Activated T-helper 17 cell treated with anti-CD3 and anti-CD28 coated beads, Interleukin-2, amount 50 U/mL, for 72 hours (primary cell): ENCODE data around the gene PHLDA3. TPM values are rescaled to one million over a fixed set of nuclear protein-coding genes. Genes with fewer than 3 reads are reported as not detected.

Experiments
- ATAC-seq: fragments of 150-1000 bp; cut with Tn5 transposase; replicated peaks from 2 replicates; pipeline ENCODE4 v1.10.0; 2021; ENCODE audit warnings: mild to moderate bottlenecking, moderate library complexity
- H3K27ac Mint-ChIP-seq: one replicate; pipeline ENCODE4 v1.8.0; 2022; ENCODE audit warnings: mixed read lengths
- H3K27me3 Mint-ChIP-seq: one replicate; pipeline ENCODE4 v1.8.0; 2022; ENCODE audit warnings: mixed read lengths
- H3K36me3 Mint-ChIP-seq: one replicate; pipeline ENCODE4 v1.8.0; 2022; ENCODE audit warnings: low read depth, mild to moderate bottlenecking, mixed read lengths
- H3K4me1 Mint-ChIP-seq: one replicate; pipeline ENCODE4 v1.8.0; 2022; ENCODE audit warnings: mixed read lengths
- H3K4me3 Mint-ChIP-seq: one replicate; pipeline ENCODE4 v1.8.0; 2022; ENCODE audit warnings: mild to moderate bottlenecking, mixed read lengths
- H3K9me3 Mint-ChIP-seq: one replicate; pipeline ENCODE4 v1.8.0; 2022; ENCODE audit warnings: mixed read lengths
- total RNA-seq, 2 donors: library from RNA; stranded (reverse); gene quantifications; one replicate each; pipeline ENCODE4 v1.2.3, GENCODE V29; 2022

The PHLDA3 gene
- total RNA-seq: 10 to 100 TPM in 1 of 2 donors, 1 to 10 TPM in 1; 9.4 to 21.0 TPM

GRCh38 chr1:201468844-201469644, at the start of gene PHLDA3:
PHLDA3 (minus strand) TSS chr1:201469188; CDS start chr1:201468786, 402 bp downstream.
- Mint-ChIP-seq H3K27me3 (peaks cover 29% of the 10 kb centered on the region), H3K9me3 (no peaks in the 10 kb centered on the region), H3K4me1 (no peaks in the 10 kb centered on the region), H3K4me3 (peak within 1 kb of the TSS; percentile 73), H3K27ac (no peak within 1 kb of the TSS), H3K36me3 (no peaks in the 10 kb centered on the region)
- peak; percentile 90 for ATAC-seq

GRCh38 chr1:201518071-201518470, 49.1 kb upstream of the PHLDA3 start:
- H3K27me3 Mint-ChIP-seq: no peaks in the 10 kb centered on the region
- no peak for ATAC-seq
- no peak overlapping the region for H3K27ac Mint-ChIP-seq

GRCh38 chr1:201517631-201518030, 48.6 kb upstream of the PHLDA3 start:
- Mint-ChIP-seq H3K4me3 (no peak overlapping the region), H3K27me3 (no peaks in the 10 kb centered on the region), H3K4me1 (peaks cover 4% of the 10 kb centered on the region), H3K9me3 (no peaks in the 10 kb centered on the region), H3K27ac (no peak overlapping the region), H3K36me3 (peaks cover 22% of the 10 kb centered on the region)
- ATAC-seq: no peak

More at GRCh38 chr1:201518071-201518470, 49.1 kb upstream of the PHLDA3 start:
- Mint-ChIP-seq H3K9me3 (no peaks in the 10 kb centered on the region), H3K4me1 (peaks cover 4% of the 10 kb centered on the region), H3K36me3 (peaks cover 22% of the 10 kb centered on the region), H3K4me3 (no peak overlapping the region)

- no peak overlapping the region for H3K4me3 Mint-ChIP-seq
- ATAC-seq: no peak
- peaks cover 12% of the 10 kb centered on the region for H3K36me3 Mint-ChIP-seq
- no peaks in the 10 kb centered on the region for H3K27me3 Mint-ChIP-seq
- no peaks in the 10 kb centered on the region for H3K9me3 Mint-ChIP-seq
- H3K27ac Mint-ChIP-seq: no peak overlapping the region
- peaks cover 4% of the 10 kb centered on the region for H3K4me1 Mint-ChIP-seq
These were observed 47.6 kb upstream of the PHLDA3 start for GRCh38 chr1:201516511-201517127.

- H3K27ac Mint-ChIP-seq: no peak overlapping the region
- peaks cover 6% of the 10 kb centered on the region for H3K36me3 Mint-ChIP-seq
- H3K4me3 Mint-ChIP-seq: no peak overlapping the region
- H3K9me3 Mint-ChIP-seq: no peaks in the 10 kb centered on the region
- peak; percentile 50 for ATAC-seq
- peaks cover 4% of the 10 kb centered on the region for H3K4me1 Mint-ChIP-seq
- no peaks in the 10 kb centered on the region for H3K27me3 Mint-ChIP-seq
These were observed 46.9 kb upstream of the PHLDA3 start for GRCh38 chr1:201515895-201516294.

GRCh38 chr1:201515062-201515750, 46.2 kb upstream of the PHLDA3 start:
- H3K27me3 Mint-ChIP-seq: no peaks in the 10 kb centered on the region
- ATAC-seq: no peak
- no peaks in the 10 kb centered on the region for H3K9me3 Mint-ChIP-seq

GRCh38 chr1:201514466-201514865, 45.5 kb upstream of the PHLDA3 start:
- Mint-ChIP-seq H3K27ac (peak overlapping the region; percentile 7), H3K9me3 (no peaks in the 10 kb centered on the region)

More at GRCh38 chr1:201515062-201515750, 46.2 kb upstream of the PHLDA3 start:
- Mint-ChIP-seq H3K4me3 (no peak overlapping the region), H3K36me3 (peaks cover 2% of the 10 kb centered on the region), H3K27ac (peak overlapping the region; percentile 7), H3K4me1 (peaks cover 4% of the 10 kb centered on the region)

GRCh38 chr1:201513498-201514243, 44.7 kb upstream of the PHLDA3 start:
- H3K36me3 Mint-ChIP-seq: no peaks in the 10 kb centered on the region
- no peak overlapping the region for H3K27ac Mint-ChIP-seq
- H3K9me3 Mint-ChIP-seq: no peaks in the 10 kb centered on the region
- no peaks in the 10 kb centered on the region for H3K27me3 Mint-ChIP-seq
- no peak overlapping the region for H3K4me3 Mint-ChIP-seq
- no peak for ATAC-seq
- peaks cover 4% of the 10 kb centered on the region for H3K4me1 Mint-ChIP-seq

More at GRCh38 chr1:201514466-201514865, 45.5 kb upstream of the PHLDA3 start:
- Mint-ChIP-seq H3K27me3 (no peaks in the 10 kb centered on the region), H3K4me1 (peaks cover 4% of the 10 kb centered on the region), H3K4me3 (no peak overlapping the region), H3K36me3 (no peaks in the 10 kb centered on the region)
- no peak for ATAC-seq

GRCh38 chr1:201511941-201512539, 43.1 kb upstream of the PHLDA3 start:
- Mint-ChIP-seq H3K27me3 (no peaks in the 10 kb centered on the region), H3K36me3 (no peaks in the 10 kb centered on the region), H3K27ac (no peak overlapping the region), H3K4me1 (peaks cover 4% of the 10 kb centered on the region), H3K4me3 (no peak overlapping the region), H3K9me3 (no peaks in the 10 kb centered on the region)
- ATAC-seq: no peak

GRCh38 chr1:201511396-201511940, 42.5 kb upstream of the PHLDA3 start:
- H3K36me3 Mint-ChIP-seq: no peaks in the 10 kb centered on the region
- H3K27ac Mint-ChIP-seq: no peak overlapping the region
- ATAC-seq: no peak

GRCh38 chr1:201510734-201511133, 41.7 kb upstream of the PHLDA3 start:
- H3K9me3 Mint-ChIP-seq: no peaks in the 10 kb centered on the region
- no peak for ATAC-seq
- H3K4me1 Mint-ChIP-seq: peaks cover 4% of the 10 kb centered on the region
- H3K36me3 Mint-ChIP-seq: no peaks in the 10 kb centered on the region
- no peaks in the 10 kb centered on the region for H3K27me3 Mint-ChIP-seq
- no peak overlapping the region for H3K27ac Mint-ChIP-seq
- no peak overlapping the region for H3K4me3 Mint-ChIP-seq

More at GRCh38 chr1:201511396-201511940, 42.5 kb upstream of the PHLDA3 start:
- no peaks in the 10 kb centered on the region for H3K9me3 Mint-ChIP-seq
- peaks cover 4% of the 10 kb centered on the region for H3K4me1 Mint-ChIP-seq
- no peak overlapping the region for H3K4me3 Mint-ChIP-seq
- no peaks in the 10 kb centered on the region for H3K27me3 Mint-ChIP-seq

GRCh38 chr1:201509601-201510374, 40.8 kb upstream of the PHLDA3 start:
- H3K27me3 Mint-ChIP-seq: no peaks in the 10 kb centered on the region
- H3K36me3 Mint-ChIP-seq: no peaks in the 10 kb centered on the region
- peak overlapping the region; percentile 5 for H3K27ac Mint-ChIP-seq
- H3K4me3 Mint-ChIP-seq: no peak overlapping the region
- no peak for ATAC-seq
- H3K4me1 Mint-ChIP-seq: peaks cover 8% of the 10 kb centered on the region
- no peaks in the 10 kb centered on the region for H3K9me3 Mint-ChIP-seq

GRCh38 chr1:201508809-201509208, 39.8 kb upstream of the PHLDA3 start:
- Mint-ChIP-seq H3K4me1 (peaks cover 7% of the 10 kb centered on the region), H3K27ac (peak overlapping the region; percentile 5), H3K9me3 (no peaks in the 10 kb centered on the region), H3K4me3 (no peak overlapping the region), H3K27me3 (no peaks in the 10 kb centered on the region), H3K36me3 (no peaks in the 10 kb centered on the region)
- no peak for ATAC-seq
